T-cell (primary cell): ENCODE measurements around the gene VPS37C. TPM values are rescaled to one million over a fixed set of nuclear protein-coding genes. Genes with fewer than 3 reads are reported as not detected.

Experiments used
- ATAC-seq, 4 experiments: fragments of 200-7000 bp in 3 of 4; fragments of 150-1000 bp in 1 of 4; cut with Tn5 transposase; replicated peaks in 1 of 4; 1 replicate in 3 of 4; 2 replicates in 1 of 4; pipeline ENCODE4 v1.10.0; 2021; ENCODE audit warnings: moderate library complexity in 3 of 4, mild to moderate bottlenecking in 2 of 4, moderate number of reproducible peaks in 1 of 4
- CTCF ChIA-PET, 2 donors: fragments of 300-600 bp; sonication (Branson Sonifier 250); formaldehyde crosslinking; loops; one replicate each; lab custom pipeline; 2022; ENCODE audit warnings: antibody characterized with exemption in 2 of 2; lab: Charles Lee
- POLR2A ChIA-PET, 2 donors: fragments of 300-600 bp; sonication (Branson Sonifier 250); formaldehyde crosslinking; loops; one replicate each; lab custom pipeline; 2022; ENCODE audit warnings: antibody characterized with exemption in 2 of 2; lab: Charles Lee
- DNase-seq, 35 experiments: peaks; one replicate each; pipeline versions ENCODE4 v3.0.0 to v3.0.0-alpha.2; 2013 to 2023
- H3K27ac ChIP-seq: one replicate; pipeline ENCODE4 v1.5.1; 2013; ENCODE audit warnings: low read length
- H3K27me3 ChIP-seq, 2 experiments: replicated peaks in 1 of 2; 1 replicate in 1 of 2; 2 replicates in 1 of 2; pipeline versions ENCODE4 v1.6.1 to v1.7.0; 2013; ENCODE audit warnings: low read length in 1 of 2, mixed read lengths in 1 of 2; ENCODE audit not compliant: control insufficient read depth in 2 of 2, insufficient read depth in 2 of 2; ENCODE audit errors: extremely low read depth in 1 of 2
- H3K36me3 ChIP-seq, 2 donors: 1 replicate in 1 of 2; 2 replicates in 1 of 2; pipeline versions ENCODE4 v1.6.1 to v1.7.0; 2013; ENCODE audit warnings: low read length in 1 of 2; ENCODE audit not compliant: control insufficient read depth in 2 of 2, insufficient read depth in 1 of 2; ENCODE audit errors: extremely low read depth in 1 of 2
- H3K4me1 ChIP-seq, 2 experiments: 1 replicate in 1 of 2; 2 replicates in 1 of 2; pipeline versions ENCODE4 v1.6.1 to v1.7.0; 2013; ENCODE audit warnings: low read length in 2 of 2, mixed read lengths in 1 of 2; ENCODE audit not compliant: insufficient read depth in 2 of 2, control insufficient read depth in 1 of 2; ENCODE audit errors: extremely low read depth in 1 of 2
- H3K4me3 ChIP-seq, 2 donors: 1 replicate in 1 of 2; 2 replicates in 1 of 2; pipeline versions ENCODE4 v1.5.1 to v1.7.0; 2013; ENCODE audit warnings: mild to moderate bottlenecking in 2 of 2, low read length in 1 of 2, moderate library complexity in 1 of 2; ENCODE audit not compliant: control insufficient read depth in 1 of 2; ENCODE audit errors: extremely low read depth in 1 of 2
- H3K9me3 ChIP-seq: 2 replicates; pipeline ENCODE4 v1.7.0; 2013
- H3K27ac Mint-ChIP-seq, 2 donors: one replicate each; pipeline ENCODE4 v1.8.0; 2020 to 2021; ENCODE audit warnings: mild to moderate bottlenecking in 2 of 2, mixed read lengths in 2 of 2
- H3K27me3 Mint-ChIP-seq, 2 donors: one replicate each; pipeline ENCODE4 v1.8.0; 2021 to 2022; ENCODE audit warnings: mixed read lengths in 2 of 2
- H3K36me3 Mint-ChIP-seq: one replicate; pipeline ENCODE4 v1.8.0; 2021; ENCODE audit warnings: mixed read lengths
- H3K4me1 Mint-ChIP-seq, 3 donors: one replicate each; pipeline ENCODE4 v1.8.0; 2020 to 2022; ENCODE audit warnings: mixed read lengths in 3 of 3, mild to moderate bottlenecking in 1 of 3
- H3K4me3 Mint-ChIP-seq, 3 donors: one replicate each; pipeline ENCODE4 v1.8.0; 2020 to 2022; ENCODE audit warnings: mild to moderate bottlenecking in 3 of 3, mixed read lengths in 3 of 3, moderate library complexity in 3 of 3
- H3K9me3 Mint-ChIP-seq, 3 donors: one replicate each; pipeline ENCODE4 v1.8.0; 2020 to 2022; ENCODE audit warnings: mixed read lengths in 3 of 3
- WGBS: methylation state at CpG from one replicate; pipeline ENCODE4 v1.1.5; 2013; ENCODE audit warnings: missing lambda C conversion rate; ENCODE audit not compliant: insufficient coverage; 5-methylcytosine and 5-hydroxymethylcytosine counted together
- total RNA-seq, 35 experiments: library from RNA in 6 of 35; stranded (reverse) in 6 of 35; fragments of 120-200 nt in 1 of 35; gene quantifications; one replicate each; pipeline versions ENCODE4 v1.2.1 to v1.2.4 and lab custom pipeline; 2013 to 2026

The VPS37C gene
- total RNA-seq, 5 donors from 2014 or later (not counting 1 experiment from before 2014, with no cell fraction given), result 3.3 to 7.9 (median 7.3) TPM

- Mint-ChIP-seq H3K27me3 (no peaks in the 10 kb centered on the region), H3K9me3 (peaks cover 7 to 20% (median 11%) of the 10 kb centered on the region in 3 donors), H3K4me3 (no peak overlapping the region), H3K4me1 (peaks cover 7 to 36% (median 16%) of the 10 kb centered on the region in 3 donors), H3K36me3 (peaks cover 30% of the 10 kb centered on the region), H3K27ac (no peak overlapping the region)
- Histone ChIP-seq H3K4me3 (no peak overlapping the region), H3K27ac (no peak overlapping the region), H3K9me3 (peaks cover 4% of the 10 kb centered on the region), H3K27me3 (no peaks in the 10 kb centered on the region), H3K4me1 (no peaks in the 10 kb centered on the region), H3K36me3 (peaks cover 0 to 4% of the 10 kb centered on the region in 2 donors)
- CTCF ChIA-PET, result no interaction called here
- DNase-seq, result no peak
- 100% methylated on average over 1 of the region's 2 CpGs for WGBS
- POLR2A ChIA-PET, result interaction anchor here (0.6 to 1.3 kb wide), 2 partner anchors 12 to 40 kb away, joined by 3 to 4 read pairs; no protein-coding TSS in a partner anchor
- ATAC-seq, result no peak
Measured at GRCh38 chr11:61153593-61154095, 7.6 kb downstream of the VPS37C start.

- H3K27me3 Mint-ChIP-seq, result no peaks in the 10 kb centered on the region
- Histone ChIP-seq H3K4me1 (no peaks in the 10 kb centered on the region), H3K4me3 (no peak overlapping the region), H3K27me3 (no peaks in the 10 kb centered on the region), H3K9me3 (peaks cover 4% of the 10 kb centered on the region), H3K36me3 (peaks cover 0 to 4% of the 10 kb centered on the region in 2 donors), H3K27ac (no peak overlapping the region)
- no peak overlapping the region for H3K27ac Mint-ChIP-seq
- peaks cover 35% of the 10 kb centered on the region for H3K36me3 Mint-ChIP-seq
- DNase-seq, result no peak
- H3K4me1 Mint-ChIP-seq, result peaks cover 3 to 34% (median 17%) of the 10 kb centered on the region in 3 donors
- no peak for ATAC-seq
- POLR2A ChIA-PET, result no interaction called here
- no CpG with 5 or more reads among the region's 9 CpGs for WGBS
- H3K4me3 Mint-ChIP-seq, result no peak overlapping the region
- peaks cover 7 to 20% (median 11%) of the 10 kb centered on the region in 3 donors for H3K9me3 Mint-ChIP-seq
- CTCF ChIA-PET, result no interaction called here
Measured at GRCh38 chr11:61152816-61153592, 8.2 kb downstream of the VPS37C start.

GRCh38 chr11:61151545-61152252, 9.5 kb downstream of the VPS37C start:
- H3K36me3 Mint-ChIP-seq, result peaks cover 34% of the 10 kb centered on the region
- no peak overlapping the region for H3K27ac Mint-ChIP-seq
- ATAC-seq (no peak), DNase-seq (no peak)
- peaks cover 6 to 37% (median 15%) of the 10 kb centered on the region in 3 donors for H3K4me1 Mint-ChIP-seq
- H3K9me3 Mint-ChIP-seq, result peaks cover 7 to 20% (median 11%) of the 10 kb centered on the region in 3 donors
- POLR2A ChIA-PET, result no interaction called here
- H3K4me3 ChIP-seq, result no peak overlapping the region
- WGBS, result 97% methylated on average over 8 of the region's 12 CpGs
- H3K4me1 ChIP-seq, result peaks cover 0 to 6% of the 10 kb centered on the region in 2 experiments
- H3K9me3 ChIP-seq, result peaks cover 4% of the 10 kb centered on the region
- peaks cover 0 to 2% of the 10 kb centered on the region in 2 donors for H3K36me3 ChIP-seq
- H3K27me3 Mint-ChIP-seq, result no peaks in the 10 kb centered on the region
- no peaks in the 10 kb centered on the region for H3K27me3 ChIP-seq
- H3K27ac ChIP-seq, result no peak overlapping the region
- no peak overlapping the region for H3K4me3 Mint-ChIP-seq
- CTCF ChIA-PET, result no interaction called here

GRCh38 chr11:61150706-61151544, 10.3 kb downstream of the VPS37C start:
- Mint-ChIP-seq H3K4me1 (peaks cover 12 to 41% (median 19%) of the 10 kb centered on the region in 3 donors), H3K36me3 (peaks cover 34% of the 10 kb centered on the region), H3K9me3 (peaks cover 7 to 19% (median 11%) of the 10 kb centered on the region in 3 donors), H3K4me3 (no peak overlapping the region), H3K27me3 (no peaks in the 10 kb centered on the region), H3K27ac (no peak overlapping the region)
- Histone ChIP-seq H3K27me3 (no peaks in the 10 kb centered on the region), H3K9me3 (peaks cover 4% of the 10 kb centered on the region), H3K4me3 (no peak overlapping the region), H3K27ac (no peak overlapping the region), H3K36me3 (peaks cover 0 to 2% of the 10 kb centered on the region in 2 donors), H3K4me1 (peaks cover 0 to 10% of the 10 kb centered on the region in 2 experiments)
- DNase-seq (no peak), ATAC-seq (no peak)
- ChIA-PET POLR2A (interaction anchor here in 1 of 2 donors (0.5 to 0.6 kb wide), 2 partner anchors 160 to 188 kb away, joined by 4 to 5 read pairs; no protein-coding TSS in a partner anchor), CTCF (interaction anchor here in 1 of 2 donors (0.6 kb wide), 1 partner anchor 37 kb away, joined by 3 read pairs; no protein-coding TSS in a partner anchor)
- 96% methylated on average over 10 of the region's 19 CpGs for WGBS

- Mint-ChIP-seq H3K27me3 (no peaks in the 10 kb centered on the region), H3K4me1 (peaks cover 12 to 40% (median 19%) of the 10 kb centered on the region in 3 donors), H3K9me3 (peaks cover 4 to 9% (median 7%) of the 10 kb centered on the region in 3 donors), H3K27ac (no peak overlapping the region), H3K36me3 (peaks cover 26% of the 10 kb centered on the region), H3K4me3 (no peak overlapping the region)
- DNase-seq, result no peak
- ChIA-PET POLR2A (interaction anchor here in 1 of 2 donors (0.5 to 0.6 kb wide), 3 partner anchors 159 to 290 kb away, joined by 4 to 10 read pairs (median 5); no protein-coding TSS in a partner anchor), CTCF (interaction anchor here in 1 of 2 donors (0.6 kb wide), 1 partner anchor 38 kb away, joined by 3 read pairs; no protein-coding TSS in a partner anchor)
- WGBS, result 84% methylated on average over 10 of the region's 13 CpGs
- H3K27ac ChIP-seq, result no peak overlapping the region
- no peak for ATAC-seq
- peaks cover 0 to 10% of the 10 kb centered on the region in 2 experiments for H3K4me1 ChIP-seq
- peaks cover 0 to 2% of the 10 kb centered on the region in 2 donors for H3K36me3 ChIP-seq
- no peaks in the 10 kb centered on the region for H3K27me3 ChIP-seq
- H3K4me3 ChIP-seq, result no peak overlapping the region
- peaks cover 4% of the 10 kb centered on the region for H3K9me3 ChIP-seq
Measured at GRCh38 chr11:61149624-61150615, 11.3 kb downstream of the VPS37C start.
